ENCODE results near the gene ZNF140.

Gene ZNF140

DNA sequence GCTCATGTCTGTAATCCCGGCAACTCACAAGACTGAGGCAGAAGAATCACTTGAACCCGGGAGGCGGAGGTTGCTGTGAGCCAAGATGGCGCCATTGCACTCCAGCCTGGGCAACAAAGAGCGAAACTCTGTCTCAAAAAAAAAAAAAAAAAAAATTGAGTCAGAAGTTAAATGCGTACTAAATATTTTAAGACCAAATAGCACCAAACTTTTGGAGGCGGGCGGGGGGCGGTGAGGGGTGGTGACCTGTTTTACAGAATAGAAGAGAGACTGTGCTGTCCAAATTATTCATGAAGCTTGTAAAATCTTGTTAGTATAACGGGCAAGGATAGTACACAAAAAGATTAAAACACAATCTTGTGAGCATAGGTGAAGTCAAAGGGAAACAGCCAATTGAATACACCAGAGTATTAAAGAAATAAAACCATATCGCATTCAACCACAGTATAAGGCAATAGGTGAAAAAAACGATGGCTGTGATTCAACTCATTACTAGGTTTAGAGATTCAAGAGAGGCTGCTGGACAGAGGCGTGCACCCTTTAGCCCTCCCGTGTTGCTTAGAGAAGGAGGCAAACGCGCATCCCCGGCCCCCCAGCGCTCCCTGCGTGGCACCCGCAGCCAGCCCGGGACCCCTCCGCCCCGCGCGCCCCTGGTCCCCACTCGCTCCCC is 48.8 kb downstream of the ZNF140 start:
- DNase-seq, result no peak

DNA sequence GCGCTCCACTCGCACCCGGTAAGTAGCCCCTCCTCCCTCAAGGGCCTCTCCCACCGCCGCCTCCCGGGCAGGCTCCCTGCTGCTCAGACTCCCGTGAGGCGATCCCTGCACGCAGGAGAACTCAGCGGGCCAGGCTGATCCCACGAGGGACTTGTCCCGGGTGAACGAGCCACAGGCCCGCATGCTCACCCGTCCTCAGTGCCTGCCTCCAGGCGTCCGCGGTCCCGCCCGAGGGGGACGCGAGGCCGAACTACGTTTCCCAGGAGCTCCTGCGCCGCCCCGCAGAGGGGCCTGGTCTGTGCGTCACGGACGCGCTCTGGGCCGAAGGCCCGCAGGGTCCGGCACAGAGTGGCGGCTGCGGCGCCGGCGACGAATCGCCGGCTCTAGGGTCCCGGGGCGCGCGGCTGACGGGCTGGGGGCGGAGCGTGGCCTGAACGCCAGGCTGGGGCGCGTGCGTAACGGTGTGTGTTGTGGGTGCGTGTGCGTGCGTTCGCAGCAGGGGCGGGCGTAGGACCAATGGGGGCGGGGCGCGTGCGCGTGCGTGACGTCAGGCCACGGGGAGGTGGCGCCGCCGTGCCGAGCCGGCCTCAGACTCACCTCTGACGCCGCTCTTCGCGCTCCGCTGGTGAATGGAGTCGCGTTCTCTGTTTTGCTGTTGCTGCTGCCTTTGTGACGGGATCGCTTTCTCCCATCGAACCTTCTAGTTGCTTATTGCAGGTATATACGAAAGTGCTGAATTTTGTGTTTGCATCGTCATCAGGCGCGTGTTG is 49.5 kb downstream of the ZNF140 start, which contains the start of the genes ZNF10 and ZNF891:
Gene ZNF10 (plus strand): TSS at position 590 of the 770 bp plus-strand sequence. CDS start 13,866 bp downstream, outside the sequence.
Gene ZNF891 (minus strand): TSS at position 237 of the 770 bp plus-strand sequence. CDS start 8,356 bp downstream, outside the sequence.
- DNase-seq, result peak; percentile 99

DNA sequence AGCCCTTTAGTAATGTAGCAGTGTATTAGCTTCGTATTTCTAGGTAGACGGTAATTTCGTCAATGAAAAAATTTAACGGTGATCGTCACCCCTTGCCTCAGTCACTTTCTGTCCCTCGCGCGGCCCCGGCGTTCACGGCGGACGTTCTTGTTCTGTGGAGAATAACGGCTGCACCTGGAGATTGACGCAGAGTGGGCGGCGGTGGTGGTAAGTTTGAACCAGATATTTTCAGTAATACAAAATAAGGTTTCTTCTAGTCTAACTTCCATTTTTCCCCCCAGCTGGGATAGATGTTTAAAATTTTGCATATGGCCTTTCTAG is 50.0 kb downstream of the ZNF140 start:
- no peak for DNase-seq

DNA sequence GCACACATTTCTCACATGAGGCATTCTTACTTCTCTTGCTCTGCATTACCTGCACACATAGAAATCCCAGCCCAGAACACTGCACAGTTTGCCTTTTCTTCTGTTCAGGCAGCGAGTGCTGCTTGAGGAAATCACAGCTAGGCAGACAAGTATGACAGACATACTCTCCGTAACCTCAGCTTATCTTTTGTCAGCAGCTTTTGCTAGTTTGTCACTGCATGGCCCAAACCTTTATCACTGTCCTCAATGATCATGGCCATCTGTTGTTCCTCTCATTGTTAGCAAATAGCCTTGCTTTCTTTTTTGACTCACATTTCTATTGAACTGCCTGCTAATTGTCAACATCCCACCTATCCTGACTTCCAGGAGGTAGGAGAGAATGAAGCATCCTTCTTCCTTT is 55.0 kb downstream of the ZNF140 start:
- no peak for DNase-seq

DNA sequence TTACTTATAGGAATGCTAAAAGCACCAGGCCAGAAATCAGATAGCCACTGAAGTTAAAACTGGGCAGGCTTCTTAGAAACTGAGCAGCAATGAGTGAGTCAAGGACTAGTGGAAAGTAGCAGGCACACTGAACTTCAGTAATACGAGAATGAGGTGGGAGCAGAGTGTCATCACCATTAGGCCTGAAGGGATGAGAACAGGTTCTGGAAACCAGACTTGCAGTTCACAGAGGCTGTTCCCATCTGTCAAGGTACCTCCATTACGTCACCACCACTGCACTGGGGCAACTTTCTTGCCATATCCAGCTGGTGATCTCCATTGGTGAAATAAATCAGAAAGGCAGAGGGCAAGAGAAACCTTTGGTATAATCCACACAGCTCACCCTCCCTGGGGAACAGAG is 65.3 kb downstream of the ZNF140 start:
- DNase-seq, result no peak

DNA sequence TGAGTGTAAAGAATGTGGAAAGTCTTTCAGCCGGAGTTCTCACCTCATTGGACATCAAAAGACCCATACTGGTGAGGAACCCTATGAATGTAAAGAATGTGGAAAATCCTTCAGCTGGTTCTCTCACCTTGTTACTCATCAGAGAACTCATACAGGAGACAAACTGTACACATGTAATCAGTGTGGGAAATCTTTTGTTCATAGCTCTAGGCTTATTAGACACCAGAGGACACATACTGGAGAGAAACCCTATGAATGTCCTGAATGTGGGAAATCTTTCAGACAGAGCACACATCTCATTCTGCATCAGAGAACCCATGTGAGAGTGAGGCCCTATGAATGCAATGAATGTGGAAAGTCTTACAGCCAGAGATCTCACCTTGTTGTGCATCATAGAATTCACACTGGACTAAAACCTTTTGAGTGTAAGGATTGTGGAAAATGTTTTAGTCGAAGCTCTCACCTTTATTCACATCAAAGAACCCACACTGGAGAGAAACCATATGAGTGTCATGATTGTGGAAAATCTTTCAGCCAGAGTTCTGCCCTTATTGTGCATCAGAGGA is 75.5 kb downstream of the ZNF140 start:
- no peak for DNase-seq
